Stimulated activated CD4-positive, alpha-beta T cell treated with anti-CD3 and anti-CD28 coated beads, TNF-alpha, amount 100 ng/mL, for 4 hours (primary cell): ENCODE data around the gene ZDHHC22.
A peak's percentile ranks its signal among the peaks of the same experiment; 100 is the strongest.

Experiments
- DNase-seq, 3 experiments: peaks; one replicate each; pipeline ENCODE4 v3.0.0-alpha.2; 2020; ENCODE audit warnings: low read depth in 3 of 3

ZDHHC22 gene

DNA sequence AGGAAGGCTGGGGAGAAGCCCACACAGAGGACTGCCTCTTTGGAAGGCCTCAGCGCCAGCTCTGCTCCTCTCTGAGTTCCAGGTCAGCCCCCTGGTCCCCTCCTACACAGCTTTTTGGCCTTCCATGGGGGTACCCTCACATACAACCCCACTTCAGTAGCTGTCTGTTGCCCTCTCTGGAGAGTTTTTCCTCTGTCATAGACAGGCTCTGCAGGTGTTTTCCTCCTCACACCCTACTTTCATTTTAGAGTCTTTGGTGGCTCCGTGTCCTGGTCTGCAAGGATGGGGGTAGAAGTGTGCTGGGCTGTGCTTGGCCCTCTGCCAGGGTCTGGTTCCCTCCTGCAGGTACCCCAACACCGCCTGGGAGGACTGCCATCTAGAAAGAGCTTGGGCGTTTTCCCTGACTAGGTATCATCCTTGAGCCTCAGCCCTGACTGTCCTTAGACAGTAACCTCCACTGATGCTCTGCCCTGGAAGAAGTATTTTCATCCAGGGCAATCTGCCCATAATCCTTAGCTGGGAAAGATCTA is 15.1 kb downstream of the ZDHHC22 start:
- DNase-seq = no peak

DNA sequence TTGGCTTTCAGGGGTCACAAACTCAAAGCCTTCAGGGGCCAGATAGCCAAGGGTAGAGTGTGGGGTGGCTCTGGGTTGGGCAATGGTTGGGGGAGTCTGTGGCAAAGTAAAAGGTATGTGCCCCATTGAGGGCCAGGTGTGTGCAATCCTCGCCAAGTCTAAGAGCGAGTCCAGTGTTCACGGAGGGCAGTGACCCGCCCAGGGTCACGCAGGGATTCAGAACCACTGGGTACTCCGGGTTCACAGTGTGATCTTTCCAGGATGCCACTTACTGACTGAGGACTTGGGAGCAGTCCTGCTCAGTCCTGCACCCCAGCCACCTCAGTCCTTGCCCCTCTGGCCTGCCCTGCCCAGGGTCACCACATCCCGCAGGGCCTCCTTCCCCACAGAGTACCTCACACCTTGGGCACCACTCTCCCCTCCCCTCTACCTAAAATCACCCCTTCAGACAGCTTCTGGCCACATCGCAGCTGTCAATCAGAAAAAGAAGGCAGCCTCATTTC is 15.7 kb downstream of the ZDHHC22 start:
- no peak for DNase-seq

DNA sequence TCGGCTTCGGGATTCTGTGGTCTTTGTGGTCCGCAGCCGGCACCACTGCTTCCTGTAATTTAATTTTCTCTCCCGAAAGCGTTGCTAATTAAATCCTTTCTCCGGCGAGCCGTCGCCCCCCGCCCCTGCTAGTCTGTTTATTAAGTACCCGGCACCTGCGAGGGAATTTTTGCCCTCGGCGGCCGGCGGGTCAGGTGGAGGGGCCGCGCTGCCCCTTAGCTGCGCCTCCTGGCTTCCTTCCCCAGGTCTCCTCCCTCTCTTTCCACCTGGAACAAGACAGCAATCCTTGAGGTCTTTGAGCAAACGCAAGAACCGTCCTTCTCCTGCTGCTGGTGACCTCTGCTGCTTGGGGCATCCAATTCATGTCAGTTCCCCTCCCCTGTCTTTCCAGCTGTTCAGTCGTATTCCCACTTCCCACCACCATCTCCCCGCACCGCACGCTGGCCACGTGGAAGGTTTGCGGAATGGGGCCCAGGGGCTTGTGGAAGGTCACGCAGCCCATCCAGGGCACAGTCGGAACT is 16.2 kb downstream of the ZDHHC22 start:
- DNase-seq = no peak

DNA sequence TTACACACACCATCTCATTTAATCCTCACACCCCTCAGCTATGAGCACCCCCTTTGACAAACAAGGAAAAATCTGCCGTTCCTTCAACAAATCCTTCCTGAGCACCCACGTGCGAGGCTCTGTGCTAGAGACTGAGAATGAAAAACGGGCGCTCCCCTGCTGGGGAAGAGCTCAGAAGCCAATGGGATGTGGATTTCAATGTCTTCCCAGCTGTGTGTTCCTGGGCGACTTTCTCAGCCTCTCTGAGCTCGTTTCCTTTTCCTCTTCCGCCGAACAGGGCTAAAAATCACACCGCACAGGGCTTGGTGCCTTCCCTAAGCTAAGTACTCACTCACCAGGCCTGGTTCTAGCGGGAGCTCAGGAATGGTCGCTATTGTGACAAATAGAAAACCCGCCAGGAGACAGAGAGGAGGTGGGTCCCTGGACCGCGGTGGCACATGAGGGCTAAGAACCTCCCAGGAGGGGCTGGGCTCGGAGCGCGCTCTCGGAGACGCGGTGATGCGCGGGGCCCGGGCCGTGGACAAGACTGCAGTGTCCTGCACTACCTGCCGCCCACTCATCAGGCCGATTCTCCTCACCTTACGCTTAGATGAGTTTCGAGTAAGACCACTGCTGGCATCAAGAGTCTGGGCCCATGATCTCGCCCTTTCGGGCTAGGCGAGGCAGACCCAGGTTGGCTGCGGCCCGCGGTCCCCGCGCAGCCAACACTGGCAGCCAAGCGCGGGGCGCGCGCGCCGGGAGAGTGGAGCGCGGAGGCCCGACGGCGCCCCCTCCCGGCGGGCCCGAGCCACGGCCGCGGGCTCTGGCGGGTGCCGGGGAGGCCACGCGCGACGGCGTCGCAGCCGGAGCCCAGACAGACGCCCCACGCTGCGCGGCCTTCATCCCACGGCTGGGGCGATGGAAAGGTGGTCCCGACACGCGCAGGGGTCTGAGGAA is 17.0 kb downstream of the ZDHHC22 start:
- DNase-seq = peak; percentile 25 to 43 (median 41)

DNA sequence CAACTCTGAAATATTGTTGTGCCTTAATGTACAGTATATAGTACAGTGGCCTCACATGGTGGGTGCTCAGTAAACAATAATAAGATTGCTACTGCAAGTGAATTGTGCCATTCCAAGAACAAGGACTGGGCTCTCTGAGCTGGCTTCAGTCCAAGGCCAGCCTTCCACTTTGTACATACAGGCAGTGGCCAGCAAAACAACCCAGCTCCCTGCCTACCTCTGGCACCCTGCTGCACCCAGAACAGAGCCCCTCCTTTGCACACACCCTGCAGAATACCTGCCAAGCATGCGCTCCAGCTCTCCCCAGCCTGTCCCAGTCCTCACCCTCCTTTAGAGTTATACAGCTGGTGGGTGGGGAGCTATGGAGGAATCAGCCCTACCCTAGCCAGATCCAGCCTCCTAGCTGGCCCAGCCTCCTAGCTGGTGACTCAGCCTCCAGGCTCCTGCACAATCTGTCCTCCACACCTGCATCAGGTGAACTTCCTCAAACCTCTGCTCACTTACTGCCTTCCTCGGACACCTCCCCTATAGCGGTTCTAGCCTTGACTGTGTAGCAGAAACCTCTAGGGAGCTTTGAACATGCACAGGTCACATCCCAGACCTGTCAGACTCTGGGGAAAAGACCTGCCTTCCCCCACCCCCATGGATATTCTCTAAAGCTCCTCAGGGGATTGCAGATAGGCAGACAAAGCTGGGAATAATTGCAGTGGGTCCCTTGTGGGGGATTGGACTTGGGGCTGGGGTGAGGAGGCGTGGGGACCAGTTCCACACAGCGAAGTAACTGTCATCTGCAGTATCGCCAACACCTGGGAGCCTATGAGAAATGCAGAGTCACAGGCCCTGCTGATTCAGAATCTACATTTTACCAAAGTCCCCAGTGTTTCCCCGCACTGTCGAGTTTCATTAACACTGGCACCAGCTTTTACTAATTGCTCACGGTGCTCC is 17.9 kb downstream of the ZDHHC22 start:
- no peak for DNase-seq

DNA sequence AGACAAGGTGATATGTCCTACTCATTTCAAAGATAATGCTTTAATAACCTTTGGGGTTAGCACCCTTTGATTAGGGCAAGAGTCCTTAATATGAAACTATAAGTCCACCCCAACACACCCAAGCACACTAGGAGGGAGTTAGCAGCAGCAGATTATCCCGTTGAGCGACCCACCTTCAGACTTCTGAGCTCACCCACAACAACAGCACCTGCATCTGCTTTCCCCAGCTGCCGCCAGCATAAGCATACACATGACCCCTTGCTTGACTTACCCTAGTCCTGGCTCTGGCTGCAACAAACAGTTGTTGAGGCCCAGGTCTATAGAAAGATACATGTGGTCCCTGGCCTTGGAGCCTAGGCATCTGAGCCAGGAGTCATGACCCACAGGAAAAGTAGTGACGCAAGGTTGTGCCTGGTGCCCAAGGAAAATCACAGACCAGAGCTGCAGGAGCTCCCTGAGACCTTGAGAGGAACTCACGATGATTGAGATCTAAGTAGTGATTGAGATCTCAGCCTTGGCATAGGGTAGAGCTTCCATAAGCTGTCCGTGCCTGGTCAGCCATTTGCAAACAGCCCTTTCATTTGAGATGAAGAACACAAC is 19.0 kb downstream of the ZDHHC22 start:
- no peak for DNase-seq

DNA sequence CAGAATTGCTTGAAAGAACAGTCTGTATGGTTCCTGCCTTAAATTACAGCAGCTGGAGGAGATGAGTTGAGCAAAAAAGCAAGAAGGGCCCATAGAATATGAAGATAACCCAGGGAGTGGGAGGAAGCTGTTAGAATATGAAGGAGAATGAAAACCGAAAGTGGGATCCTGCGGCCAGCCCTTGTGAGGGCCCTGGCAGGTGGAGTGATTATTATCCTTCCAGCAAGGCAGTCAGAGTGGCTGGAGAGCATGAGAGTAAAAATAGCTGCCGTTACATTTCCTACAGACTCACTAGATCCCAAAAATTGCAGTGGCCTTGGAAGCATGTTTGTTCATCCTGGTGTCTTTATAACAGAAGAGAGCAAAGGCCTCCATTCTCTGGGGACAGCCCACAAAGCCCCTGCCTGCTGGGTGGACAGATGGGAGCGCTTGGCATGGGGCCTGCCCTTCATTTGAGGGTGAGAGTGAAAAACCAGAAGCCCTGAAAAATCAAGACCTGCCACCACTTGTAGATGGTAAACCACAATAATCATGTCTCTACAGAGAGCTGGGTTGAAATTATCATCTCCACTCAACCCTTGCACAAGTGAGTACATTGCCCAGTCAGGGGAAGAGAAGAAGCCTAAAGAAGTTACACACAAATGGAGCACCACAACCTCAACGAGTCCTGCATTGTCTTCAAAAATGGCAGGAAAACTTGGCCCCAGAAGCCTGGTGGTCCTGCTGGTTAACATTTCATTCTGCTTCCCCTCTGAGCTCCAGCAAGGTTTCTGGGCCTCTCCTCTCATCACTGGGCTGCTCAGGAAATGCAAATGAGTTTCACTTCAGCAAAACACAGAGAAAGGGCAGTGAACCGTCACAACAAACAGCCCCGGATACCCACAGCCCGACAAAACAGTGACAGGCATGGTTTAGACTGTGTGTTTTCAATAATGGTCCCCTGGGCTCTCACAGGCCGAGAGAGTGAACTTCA is 20.5 kb downstream of the ZDHHC22 start:
- DNase-seq = no peak

DNA sequence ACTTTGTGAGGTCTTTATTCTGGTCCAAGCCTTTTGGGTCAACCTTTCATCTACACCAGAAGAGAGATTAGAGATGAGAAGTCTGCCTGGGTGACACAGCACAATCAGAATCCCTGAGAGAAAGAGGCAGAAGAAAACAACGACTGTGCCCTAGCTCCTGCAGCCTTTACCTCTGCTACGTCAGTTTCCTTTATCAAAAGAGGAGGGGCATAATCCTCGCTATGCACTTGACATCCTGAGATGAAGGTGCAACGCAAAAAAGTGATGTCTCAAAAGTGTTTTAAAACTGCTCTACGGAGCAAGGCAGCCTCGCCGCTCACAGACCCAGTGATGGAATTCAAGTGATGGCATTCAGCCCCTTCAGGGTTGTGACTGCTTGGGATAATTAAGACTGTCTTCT is 21.7 kb downstream of the ZDHHC22 start:
- DNase-seq = no peak

DNA sequence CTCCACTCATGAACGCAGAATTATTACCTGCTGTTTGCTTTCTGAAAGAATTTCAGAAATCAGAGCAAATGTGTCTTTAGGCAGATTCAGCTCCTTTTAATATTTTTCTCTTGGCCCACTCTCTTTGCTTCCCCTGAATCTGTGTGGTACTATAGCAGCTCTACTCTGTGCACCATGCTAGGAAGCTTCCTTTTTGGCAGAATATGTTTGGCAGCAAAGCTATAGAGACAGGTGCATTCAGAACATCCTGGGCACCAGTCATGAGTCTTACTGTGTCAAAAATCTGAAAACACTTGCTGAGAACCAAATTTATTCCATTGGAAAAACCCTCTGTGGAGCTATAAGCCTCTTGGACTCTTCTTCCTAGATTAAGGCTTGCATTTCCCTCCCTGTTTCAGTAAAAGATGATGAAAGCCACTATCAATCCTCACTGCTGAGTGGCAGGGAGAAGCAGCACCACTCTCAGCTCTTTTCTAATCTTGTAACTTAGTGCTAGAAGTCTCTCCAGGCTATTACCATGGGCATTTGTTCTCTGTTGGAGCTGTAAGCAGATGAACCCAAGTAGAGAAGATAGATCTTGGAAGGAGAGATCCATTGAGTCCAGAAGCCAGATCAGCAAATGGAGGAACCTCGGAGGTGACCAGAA is 25.3 kb downstream of the ZDHHC22 start:
- no peak for DNase-seq

DNA sequence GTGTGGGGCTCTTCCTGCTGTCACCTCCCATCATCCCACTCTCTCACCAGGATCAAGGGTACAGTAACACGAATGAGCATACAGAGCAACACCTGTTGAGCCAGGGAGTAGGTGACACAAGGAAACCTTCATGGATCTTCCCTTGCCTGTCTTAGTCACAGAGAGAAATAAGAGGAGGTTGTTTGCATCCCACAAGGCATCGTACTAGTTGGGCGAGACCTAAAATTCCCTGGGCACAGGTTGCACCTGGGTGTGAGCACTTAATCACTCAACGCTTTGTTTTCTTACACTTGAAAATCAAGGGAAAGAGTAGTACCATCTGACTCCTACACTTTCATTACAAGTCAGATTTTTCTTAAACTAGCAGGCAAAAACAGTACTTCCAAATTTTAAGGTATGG is 27.0 kb downstream of the ZDHHC22 start:
- DNase-seq = no peak

DNA sequence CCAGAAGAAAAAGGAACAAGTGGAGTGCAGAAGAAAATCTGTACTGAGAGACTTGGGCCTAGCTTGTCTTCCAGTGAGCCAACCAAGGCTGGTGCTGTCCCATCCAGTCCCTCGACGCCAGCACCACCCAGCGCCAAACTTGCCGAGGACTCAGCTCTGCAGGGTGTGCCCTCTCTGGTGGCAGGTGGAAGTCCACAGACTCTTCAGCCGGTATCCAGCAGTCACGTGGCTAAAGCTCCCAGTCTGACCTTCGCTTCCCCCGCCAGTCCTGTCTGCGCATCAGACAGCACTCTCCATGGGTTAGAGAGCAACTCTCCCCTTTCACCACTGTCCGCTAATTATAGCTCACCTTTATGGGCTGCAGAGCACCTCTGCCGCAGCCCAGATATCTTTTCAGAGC is 27.9 kb downstream of the ZDHHC22 start:
- no peak for DNase-seq

DNA sequence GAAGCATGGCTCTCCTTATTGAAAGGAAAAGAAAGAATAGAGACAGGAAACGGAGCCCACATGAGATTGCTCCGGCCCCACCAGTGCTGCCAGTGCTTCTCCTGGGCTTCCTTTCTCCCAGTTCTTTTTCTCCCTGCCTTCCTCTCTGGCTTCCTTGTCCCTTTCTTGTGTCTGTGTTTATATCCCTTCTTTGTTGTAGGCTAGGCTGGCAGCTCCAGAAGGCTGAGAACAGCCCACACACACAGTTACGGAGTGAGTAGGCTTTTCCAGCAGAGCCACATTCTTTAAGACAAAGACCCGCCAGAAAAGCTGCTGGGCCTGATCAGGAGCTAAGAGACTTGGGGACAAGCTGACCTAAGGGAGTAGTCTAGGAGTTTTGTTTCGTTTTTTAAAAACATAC is 30.6 kb downstream of the ZDHHC22 start:
- DNase-seq = no peak

DNA sequence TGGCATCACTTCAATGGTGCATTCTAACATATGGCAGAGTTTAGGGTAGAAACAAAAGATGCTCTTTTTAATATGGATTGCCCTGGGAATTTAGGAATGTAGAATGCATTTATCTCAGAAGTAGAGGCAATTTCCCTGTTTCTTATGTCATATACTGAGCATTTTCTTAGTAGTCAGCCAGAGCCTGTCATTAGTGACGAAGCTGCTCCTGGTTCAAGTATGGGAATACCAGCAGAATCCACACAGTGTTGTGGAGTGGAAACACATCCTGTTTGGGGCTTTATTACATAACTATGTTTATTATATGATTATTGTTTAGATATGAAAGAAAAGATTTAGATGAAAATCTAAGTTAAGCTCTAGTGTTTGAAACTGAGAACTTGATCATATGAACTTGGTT is 31.3 kb downstream of the ZDHHC22 start:
- DNase-seq = no peak

DNA sequence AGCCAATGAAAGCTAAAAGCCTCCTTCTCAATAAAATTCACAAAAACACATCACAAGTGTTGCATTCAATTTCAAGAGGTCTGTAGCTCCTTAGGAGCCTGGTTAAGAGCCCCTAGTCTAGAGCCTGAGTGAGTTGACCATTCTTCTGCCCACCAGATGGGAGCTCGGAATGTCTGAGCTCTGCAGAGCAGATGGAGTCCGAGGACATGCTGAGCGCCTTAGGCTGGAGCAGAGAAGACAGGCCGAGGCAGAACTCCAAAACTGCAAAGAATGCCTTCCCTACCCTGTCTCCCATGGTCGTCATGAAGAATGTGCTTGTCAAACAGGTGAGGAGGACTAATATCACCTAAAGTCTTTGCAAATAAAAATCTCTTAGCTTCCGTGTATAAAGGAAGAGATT is 31.9 kb downstream of the ZDHHC22 start:
- no peak for DNase-seq

DNA sequence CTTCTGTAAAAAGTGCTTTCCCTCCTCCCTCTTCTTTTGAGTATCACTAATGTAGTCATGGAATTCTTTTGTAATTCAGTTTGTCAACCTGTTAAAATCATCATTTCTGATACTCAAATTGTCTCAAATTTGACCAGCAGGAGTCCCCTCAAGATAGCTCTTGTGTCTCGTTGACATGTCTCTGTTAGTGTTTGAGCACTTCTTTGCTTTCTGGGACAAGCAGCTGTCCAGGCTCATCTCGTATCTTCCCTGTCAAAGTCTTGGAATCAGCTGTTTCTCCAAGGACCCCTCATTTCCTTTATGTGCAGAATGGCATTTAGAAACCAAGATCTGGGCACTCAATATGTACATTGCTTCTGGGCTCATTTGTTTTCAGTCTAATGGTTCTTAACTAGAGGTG is 32.8 kb downstream of the ZDHHC22 start:
- no peak for DNase-seq

DNA sequence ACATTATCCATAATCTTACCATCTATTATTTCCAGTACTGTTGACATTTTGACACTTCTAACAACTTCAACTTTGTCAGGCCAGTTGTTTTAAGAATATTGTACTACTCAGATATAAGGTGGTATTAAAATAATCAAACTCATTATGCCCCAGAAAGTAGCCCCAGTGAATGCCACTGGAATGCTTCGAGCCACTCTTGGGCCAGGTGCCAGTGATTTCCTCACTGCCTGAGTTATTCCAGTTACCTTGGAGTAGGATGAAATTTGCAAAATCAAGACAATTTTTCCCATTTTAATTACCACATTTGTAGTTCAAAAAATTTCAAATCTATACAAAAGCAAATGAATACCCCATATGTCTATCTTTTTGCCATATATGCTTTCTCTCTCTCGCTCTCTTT is 34.4 kb downstream of the ZDHHC22 start:
- DNase-seq = no peak

DNA sequence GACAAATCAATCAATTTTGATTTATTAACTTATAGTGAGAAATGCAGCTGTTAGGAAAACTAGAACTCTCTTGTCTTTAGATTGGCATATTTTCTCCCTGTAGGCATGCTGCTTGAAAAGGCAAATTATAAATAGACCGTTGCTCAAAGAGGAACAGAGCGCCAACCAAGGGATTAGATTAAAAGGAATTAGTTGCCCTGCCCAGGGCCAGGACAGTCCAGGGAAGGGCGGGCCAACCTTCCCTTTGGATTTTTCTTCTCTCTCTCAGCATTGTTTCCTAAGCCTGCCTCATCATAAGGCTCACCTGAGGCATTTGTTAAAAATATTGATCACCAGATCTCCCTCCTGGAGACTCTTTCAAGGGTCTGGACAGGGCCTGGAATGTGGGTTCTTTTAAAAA is 34.9 kb downstream of the ZDHHC22 start:
- DNase-seq = no peak

DNA sequence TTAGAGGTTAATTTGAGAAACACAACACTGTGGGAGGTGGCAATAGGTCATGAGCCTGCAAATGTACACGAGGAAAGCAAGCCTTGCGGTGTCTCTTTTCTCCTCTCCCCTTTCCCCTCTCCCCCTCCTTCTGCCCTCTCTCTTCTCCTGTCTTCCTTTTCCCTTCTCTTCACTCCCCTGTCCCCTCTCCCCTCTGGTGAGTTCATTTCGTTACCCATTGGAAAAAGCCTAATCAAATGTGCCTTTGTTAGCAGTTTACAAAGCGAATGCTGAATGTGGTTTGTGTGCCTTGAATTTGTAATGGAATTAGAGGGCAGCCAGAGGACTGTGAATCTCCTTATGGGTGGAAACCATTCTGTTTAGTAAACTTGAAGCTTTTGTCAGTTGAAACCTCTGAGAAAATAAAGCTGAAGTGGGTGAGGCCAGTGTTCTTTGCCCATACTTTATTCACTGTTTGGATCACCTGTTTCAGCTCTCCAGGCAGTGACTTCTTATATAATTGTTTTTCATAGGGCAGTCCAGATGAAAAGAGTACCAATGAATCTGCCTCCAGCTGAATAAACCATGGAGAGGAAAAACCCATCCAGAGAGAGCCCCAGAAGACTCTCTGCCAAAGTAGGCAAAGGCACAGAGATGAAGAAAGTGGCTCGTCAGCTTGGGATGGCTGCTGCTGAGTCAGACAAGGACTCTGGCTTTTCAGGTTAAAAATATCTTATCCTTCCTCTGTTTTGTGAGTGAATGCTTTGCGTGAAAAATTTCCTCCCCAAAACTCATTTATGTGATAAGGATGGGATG is 36.2 kb downstream of the ZDHHC22 start:
- no peak for DNase-seq

DNA sequence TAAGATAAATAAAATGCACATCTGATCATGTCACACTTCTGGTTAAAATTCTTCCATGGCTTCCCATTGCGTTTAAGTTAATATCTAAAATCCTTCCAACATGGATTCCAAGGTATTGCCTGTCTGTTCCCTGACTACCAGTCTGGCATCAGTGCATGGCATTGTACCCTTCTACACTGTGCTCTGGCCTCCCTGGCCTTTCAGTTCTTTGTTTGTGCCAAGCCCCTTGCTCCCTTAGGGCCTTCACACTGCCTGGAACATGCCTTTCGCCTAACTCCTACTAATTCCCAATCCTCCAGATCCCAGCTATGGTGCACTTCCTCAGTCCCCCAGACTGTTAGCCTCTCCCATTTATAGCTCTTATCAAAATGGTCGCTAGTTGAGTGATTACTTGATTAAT is 37.2 kb downstream of the ZDHHC22 start:
- no peak for DNase-seq
